HEK293 (cell line): Measurements from ENCODE around the gene MLLT11.

ENCODE experiments used
- AEBP2 ChIP-seq: fragments of 450-650 bp; formaldehyde crosslinking; IDR thresholded peaks from 2 replicates; pipeline ENCODE4 v1.5.1; 2016; ENCODE audit warnings: missing biosample characterization, missing genetic modification characterization, borderline replicate concordance
- GLI4 ChIP-seq: fragments of 450-650 bp; formaldehyde crosslinking; IDR thresholded peaks from 2 replicates; pipeline ENCODE4 v1.5.1; 2016; ENCODE audit warnings: missing biosample characterization, missing genetic modification characterization
- HIC1 ChIP-seq: fragments of 450-650 bp; formaldehyde crosslinking; IDR thresholded peaks from 2 replicates; pipeline ENCODE4 v1.5.1; 2016; ENCODE audit warnings: missing biosample characterization, missing genetic modification characterization
- INSM2 ChIP-seq: fragments of 450-650 bp; formaldehyde crosslinking; IDR thresholded peaks from 2 replicates; pipeline ENCODE4 v1.5.1; 2016; ENCODE audit warnings: missing biosample characterization, missing genetic modification characterization
- KLF10 ChIP-seq: fragments of 450-650 bp; IDR thresholded peaks from 2 replicates; pipeline ENCODE4 v1.5.1; 2018; ENCODE audit warnings: missing biosample characterization, mild to moderate bottlenecking, missing genetic modification characterization
- REST ChIP-seq: fragments of 450-650 bp; formaldehyde crosslinking; IDR thresholded peaks from 2 replicates; pipeline ENCODE4 v1.5.1; 2016; ENCODE audit warnings: missing biosample characterization, missing genetic modification characterization
- SP3 ChIP-seq: fragments of 450-650 bp; formaldehyde crosslinking; IDR thresholded peaks from 2 replicates; pipeline ENCODE4 v1.5.1; 2016; ENCODE audit warnings: missing biosample characterization, missing genetic modification characterization
- ZNF140 ChIP-seq: fragments of 450-650 bp; formaldehyde crosslinking; IDR thresholded peaks from 2 replicates; pipeline ENCODE4 v1.5.1; 2016; ENCODE audit warnings: missing biosample characterization, missing genetic modification characterization
- ZNF157 ChIP-seq: fragments of 450-650 bp; formaldehyde crosslinking; IDR thresholded peaks from 2 replicates; pipeline ENCODE4 v1.5.1; 2016; ENCODE audit warnings: missing biosample characterization, missing genetic modification characterization
- ZNF202 ChIP-seq: fragments of 450-650 bp; formaldehyde crosslinking; IDR thresholded peaks from 2 replicates; pipeline ENCODE4 v1.5.1; 2016; ENCODE audit warnings: missing biosample characterization, missing genetic modification characterization, borderline replicate concordance
- ZNF302 ChIP-seq: fragments of 450-650 bp; formaldehyde crosslinking; IDR thresholded peaks from 2 replicates; pipeline ENCODE4 v1.5.1; 2016; ENCODE audit warnings: missing biosample characterization, missing genetic modification characterization, low read depth
- ZNF311 ChIP-seq: fragments of 450-650 bp; formaldehyde crosslinking; IDR thresholded peaks from 2 replicates; pipeline ENCODE4 v1.5.1; 2017; ENCODE audit warnings: missing biosample characterization, missing genetic modification characterization, borderline replicate concordance
- ZNF366 ChIP-seq: fragments of 450-650 bp; formaldehyde crosslinking; conservative IDR thresholded peaks from 2 replicates; pipeline ENCODE4 v1.5.1; 2016; ENCODE audit warnings: missing biosample characterization, missing genetic modification characterization
- ZNF391 ChIP-seq: fragments of 450-650 bp; formaldehyde crosslinking; IDR thresholded peaks from 2 replicates; pipeline ENCODE4 v1.5.1; 2016; ENCODE audit warnings: low read depth, missing biosample characterization, missing genetic modification characterization, borderline replicate concordance
- ZNF518A ChIP-seq: fragments of 450-650 bp; formaldehyde crosslinking; conservative IDR thresholded peaks from 2 replicates; pipeline ENCODE4 v1.5.1; 2016; ENCODE audit warnings: low read depth, missing biosample characterization, missing genetic modification characterization
- ZNF621 ChIP-seq: fragments of 450-650 bp; formaldehyde crosslinking; IDR thresholded peaks from 2 replicates; pipeline ENCODE4 v1.5.1; 2017; ENCODE audit warnings: missing biosample characterization, missing genetic modification characterization
- ZNF660 ChIP-seq: fragments of 450-650 bp; IDR thresholded peaks from 2 replicates; pipeline ENCODE4 v1.5.1; 2018; ENCODE audit warnings: missing biosample characterization, mild to moderate bottlenecking, missing genetic modification characterization
- ZNF692 ChIP-seq: fragments of 450-650 bp; formaldehyde crosslinking; IDR thresholded peaks from 2 replicates; pipeline ENCODE4 v1.5.1; 2016; ENCODE audit warnings: missing biosample characterization, missing genetic modification characterization
- ZNF707 ChIP-seq: fragments of 450-650 bp; formaldehyde crosslinking; IDR thresholded peaks from 2 replicates; pipeline ENCODE4 v1.5.1; 2016; ENCODE audit warnings: missing biosample characterization, missing genetic modification characterization
- ZNF785 ChIP-seq: fragments of 450-650 bp; formaldehyde crosslinking; IDR thresholded peaks from 2 replicates; pipeline ENCODE4 v1.5.1; 2016; ENCODE audit warnings: missing biosample characterization, missing genetic modification characterization
- ZNF830 ChIP-seq: fragments of 450-650 bp; IDR thresholded peaks from 2 replicates; pipeline ENCODE4 v1.5.0; 2018; ENCODE audit warnings: missing biosample characterization, missing genetic modification characterization, low read depth, mild to moderate bottlenecking, moderate library complexity
- ZSCAN18 ChIP-seq: fragments of 450-650 bp; formaldehyde crosslinking; IDR thresholded peaks from 2 replicates; pipeline ENCODE4 v1.5.1; 2016; ENCODE audit warnings: missing biosample characterization, missing genetic modification characterization

Gene MLLT11

GRCh38 chr1:151060007-151060656 lies at the start of gene MLLT11 (continued):
- TF ChIP-seq ZNF692 (tag by site-specific recombination) (no peak), ZSCAN18 (tag by site-specific recombination) (no peak), ZNF707 (tag by site-specific recombination) (no peak), ZNF157 (no peak), GLI4 (no peak), ZNF311 (no peak), ZNF518A (no peak), ZNF202 (tag by site-specific recombination) (no peak), ZNF391 (tag by site-specific recombination) (no peak), HIC1 (no peak), REST (tag by site-specific recombination) (no peak), ZNF366 (tag by site-specific recombination) (peak; percentile 93), ZNF830 (tag by site-specific recombination) (no peak), ZNF140 (tag by site-specific recombination) (no peak), INSM2 (tag by site-specific recombination) (peak; percentile 45), ZNF302 (tag by site-specific recombination) (no peak), ZNF621 (no peak), SP3 (tag by site-specific recombination) (peak; percentile 74), ZNF660 (tag by site-specific recombination) (0 out of 2 replicates have a peak, but pooled peaks have one; percentile 50), ZNF785 (tag by site-specific recombination) (no peak), KLF10 (no peak), AEBP2 (no peak)
